ENCODE measurements around the gene MUC4.
"Not testable (repeated sequence)": the region's sequence is repeated elsewhere in the genome, so short reads cannot be mapped to it uniquely, and the experiment has no call there.

MUC4 gene

DNA sequence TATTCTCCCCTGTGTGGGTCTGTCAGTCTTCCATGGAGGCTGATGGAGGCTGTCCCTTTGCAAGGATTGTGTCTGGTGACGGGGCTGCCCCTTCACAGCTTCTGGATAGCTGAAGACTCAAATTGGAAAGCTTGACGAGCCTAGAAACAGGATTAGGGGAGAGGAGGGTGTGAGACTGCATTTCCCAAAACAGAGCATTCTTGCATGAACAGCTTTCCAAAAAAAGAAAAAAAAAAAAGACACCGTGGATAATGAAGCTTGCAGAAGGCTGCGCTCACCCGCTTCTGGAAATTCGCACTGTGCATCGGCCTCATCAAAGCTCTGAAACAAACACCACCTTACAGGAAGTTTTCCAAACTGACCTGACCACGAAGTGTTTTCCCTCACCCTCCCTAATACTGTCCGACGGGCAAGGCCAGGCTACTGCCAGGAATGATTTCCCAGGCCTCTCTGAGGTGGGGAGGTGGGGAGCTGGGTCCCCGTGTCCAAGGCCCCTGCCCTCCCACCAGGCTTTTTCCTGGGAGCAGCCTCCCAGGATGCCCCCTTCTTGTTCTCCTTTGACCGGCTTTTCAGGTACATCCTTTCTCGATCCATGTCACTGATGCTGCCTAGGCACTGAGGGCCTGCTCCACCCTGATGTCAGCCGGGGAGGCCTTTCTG, 24.9 kb upstream of the MUC4 start:
- no peak for DNase-seq

- DNase-seq, result no peak
Measured at GRCh38 chr3:195835791-195836190, 24.1 kb upstream of the MUC4 start.

DNA sequence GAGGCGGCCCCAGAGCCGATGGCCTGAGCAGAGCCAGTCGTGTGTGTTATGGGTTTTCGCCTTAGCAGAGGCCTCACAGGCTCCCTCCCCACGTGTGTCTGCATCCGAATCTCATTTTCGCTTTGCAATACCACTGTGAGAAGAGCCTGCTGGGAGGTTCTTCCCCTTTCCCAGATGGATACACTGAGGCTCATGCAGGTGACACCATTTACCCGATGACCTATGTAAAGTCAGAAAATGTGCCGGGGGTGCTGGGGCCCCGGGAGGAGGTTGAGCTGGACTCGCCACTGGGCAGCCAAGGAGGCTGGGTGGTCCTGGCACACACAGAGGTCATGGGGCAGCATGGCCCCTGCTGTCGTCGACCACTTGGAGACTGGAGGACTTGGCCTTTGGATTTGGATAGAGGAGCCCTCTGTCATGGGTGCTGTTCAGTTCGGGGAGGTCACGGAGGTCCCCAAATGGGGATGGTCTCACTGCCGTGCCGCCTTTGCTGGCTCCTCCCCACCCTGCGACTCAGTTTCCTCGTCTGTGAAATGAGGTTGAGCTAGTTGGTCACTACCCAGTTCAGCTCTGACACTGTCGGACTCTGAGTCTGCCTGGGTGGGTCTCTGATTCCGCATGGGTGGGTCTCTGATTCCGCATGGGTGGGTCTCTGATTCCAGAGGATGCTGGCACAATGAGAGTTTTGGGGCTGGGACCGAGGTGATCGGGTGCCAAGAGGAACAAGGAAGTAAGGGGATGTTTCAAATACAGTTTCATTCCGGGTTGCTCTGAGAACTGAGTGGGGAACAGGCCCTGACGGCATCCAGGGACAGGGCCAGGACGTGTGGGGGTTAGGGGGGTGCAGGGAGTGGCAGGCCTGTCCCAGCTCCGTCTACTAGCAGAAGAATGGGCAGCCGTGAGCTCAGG, 23.2 kb upstream of the MUC4 start:
- no peak for DNase-seq

DNA sequence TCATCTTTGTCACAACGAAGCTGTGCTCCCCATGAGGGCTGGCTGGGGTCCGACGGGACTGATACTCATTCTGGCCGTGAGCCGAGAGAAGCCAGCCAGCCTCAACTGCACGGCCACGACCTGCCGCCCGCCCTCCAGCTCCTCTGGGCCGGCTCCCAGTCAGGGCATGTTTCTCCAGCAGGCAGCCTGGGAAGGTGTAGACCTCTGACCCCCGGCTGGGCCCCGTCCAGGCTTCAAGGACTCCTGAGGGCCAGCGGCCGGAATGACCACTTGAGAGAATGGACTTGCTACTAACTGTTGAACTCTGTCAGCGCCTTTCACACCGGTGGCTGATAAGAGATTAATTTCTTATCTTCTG, 18.1 kb upstream of the MUC4 start:
- no peak for DNase-seq

DNA sequence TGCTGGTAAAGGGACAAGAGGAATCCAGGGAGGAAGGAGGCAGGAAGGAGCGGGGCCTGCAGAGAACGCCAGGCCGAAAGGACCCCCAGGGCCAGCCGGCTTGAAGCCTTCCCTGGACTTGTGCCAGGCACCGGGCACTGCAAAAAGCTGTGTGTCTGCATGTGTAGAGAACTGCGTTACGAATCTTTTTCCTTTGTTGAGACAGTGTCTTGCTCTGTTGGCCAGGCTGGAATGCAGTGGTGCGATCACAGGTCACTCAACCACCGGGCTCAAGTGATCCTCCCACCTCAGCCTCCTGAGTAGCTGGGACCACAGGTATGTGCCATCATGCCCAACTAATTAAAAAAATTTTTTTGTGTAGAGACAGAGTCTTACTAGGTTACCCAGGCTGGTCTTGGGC, 17.0 kb upstream of the MUC4 start:
- no peak for DNase-seq

- DNase-seq, result no peak
Measured at GRCh38 chr3:195825857-195826804, 14.4 kb upstream of the MUC4 start.

DNA sequence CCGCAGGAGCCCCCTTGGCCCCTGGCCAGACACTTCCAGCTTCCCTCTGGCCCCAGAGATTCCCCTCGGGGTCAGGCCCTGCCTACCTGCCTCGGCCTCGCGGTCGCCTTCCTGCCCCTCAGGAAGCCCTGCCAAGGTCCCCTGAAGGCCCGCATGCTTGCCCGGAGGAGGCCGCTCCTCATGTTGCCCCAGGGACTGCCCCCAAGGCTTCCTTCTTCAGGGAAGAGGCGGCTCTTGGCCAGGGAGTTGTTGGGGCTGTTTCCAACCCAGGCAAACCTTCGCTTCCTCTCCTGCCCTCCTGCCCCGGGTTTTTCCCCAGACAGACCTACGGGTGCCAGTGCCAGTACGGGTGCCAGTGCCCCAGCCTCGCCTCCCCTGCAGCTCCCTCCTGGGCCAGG, 13.5 kb upstream of the MUC4 start:
- DNase-seq, result no peak

- DNase-seq, result not testable (repeated sequence)
Measured at GRCh38 chr3:195824425-195825190, 12.9 kb upstream of the MUC4 start.

- DNase-seq, result no peak
Measured at GRCh38 chr3:195823999-195824398, 12.3 kb upstream of the MUC4 start.

DNA sequence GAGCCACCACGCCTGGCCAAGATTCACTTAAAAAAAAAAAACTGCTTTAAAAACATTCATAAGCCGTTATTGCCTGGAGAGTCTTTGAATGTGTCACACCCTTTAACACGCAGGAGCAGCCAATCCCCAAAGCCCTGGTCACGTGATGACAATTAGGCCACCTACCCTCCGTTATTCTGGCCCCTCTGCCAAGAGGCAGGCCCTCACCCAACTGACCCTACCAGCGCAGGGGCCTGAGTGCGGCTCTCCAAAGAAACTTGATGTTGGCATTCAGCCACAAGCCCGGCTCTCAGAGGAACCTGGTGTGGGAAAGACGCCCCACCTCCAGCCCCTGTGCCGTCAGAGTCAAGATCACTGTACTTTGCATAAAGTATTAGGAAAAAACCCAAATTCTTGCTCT, 11.6 kb upstream of the MUC4 start:
- no peak for DNase-seq

- DNase-seq, result no peak
Measured at GRCh38 chr3:195822131-195822696, 10.5 kb upstream of the MUC4 start.

- no peak for DNase-seq
Measured at GRCh38 chr3:195821403-195822130, 9.8 kb upstream of the MUC4 start.

- DNase-seq, result no peak
Measured at GRCh38 chr3:195820901-195821300, 9.2 kb upstream of the MUC4 start.

GRCh38 chr3:195820186-195820585, 8.5 kb upstream of the MUC4 start:
- no peak for DNase-seq

- DNase-seq, result no peak
Measured at GRCh38 chr3:195818301-195818700, 6.6 kb upstream of the MUC4 start.

GRCh38 chr3:195817578-195818135, 5.9 kb upstream of the MUC4 start:
- DNase-seq, result no peak

DNA sequence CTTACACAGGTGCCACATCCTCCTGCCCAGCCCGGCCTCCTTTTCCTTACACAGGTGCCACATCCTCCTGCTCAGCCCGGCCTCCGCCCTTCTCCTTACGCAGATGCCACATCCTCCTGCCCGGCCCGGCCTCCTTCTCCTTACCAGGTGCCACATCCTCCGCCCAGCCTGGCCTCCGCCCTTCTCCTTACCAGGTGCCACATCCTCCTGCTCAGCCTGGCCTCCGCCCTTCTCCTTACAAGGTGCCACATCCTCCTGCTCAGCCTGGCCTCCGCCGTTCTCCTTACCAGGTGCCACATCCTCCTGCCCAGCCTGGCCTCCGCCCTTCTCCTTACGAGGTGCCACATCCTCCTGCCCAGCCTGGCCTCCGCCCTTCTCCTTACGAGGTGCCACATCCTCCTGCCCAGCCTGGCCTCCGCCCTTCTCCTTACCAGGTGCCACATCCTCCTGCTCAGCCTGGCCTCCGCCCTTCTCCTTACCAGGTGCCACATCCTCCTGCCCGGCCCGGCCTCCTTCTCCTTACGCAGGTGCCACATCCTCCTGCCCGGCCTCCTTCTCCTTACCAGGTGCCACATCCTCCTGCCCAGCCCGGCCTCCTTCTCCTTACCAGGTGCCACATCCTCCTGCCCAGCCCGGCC, 4.7 kb upstream of the MUC4 start:
- not testable (repeated sequence) for DNase-seq

DNA sequence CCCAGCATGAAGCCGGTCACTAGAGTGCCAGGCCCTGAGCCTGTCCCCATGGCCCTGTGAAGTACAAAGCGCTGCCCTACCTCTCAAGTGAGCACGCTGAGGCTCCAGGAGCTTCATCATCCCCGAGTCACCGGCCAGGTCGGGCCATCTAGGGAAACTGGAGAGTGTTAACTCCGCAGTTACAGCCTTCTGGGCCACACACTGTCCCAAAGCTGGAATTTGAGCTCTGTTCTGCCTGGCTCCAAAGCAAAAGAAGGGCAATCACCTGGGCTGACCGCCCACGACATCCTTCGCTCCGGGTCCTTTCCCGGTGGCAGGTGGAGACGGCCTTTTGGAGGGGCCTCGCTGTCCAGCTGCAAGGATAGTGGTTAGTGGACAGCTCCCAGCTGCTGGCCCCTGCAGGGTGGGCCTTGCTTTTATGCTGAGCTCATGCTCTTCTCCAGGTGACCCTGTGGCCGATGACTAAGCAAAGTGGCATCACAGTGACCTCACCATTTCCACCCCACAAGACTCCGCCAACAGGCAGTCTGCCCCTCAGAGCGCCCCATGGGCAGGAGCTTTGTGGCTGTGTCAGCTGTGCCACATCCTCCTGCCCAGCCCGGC, 3.5 kb upstream of the MUC4 start:
- DNase-seq, result no peak

DNA sequence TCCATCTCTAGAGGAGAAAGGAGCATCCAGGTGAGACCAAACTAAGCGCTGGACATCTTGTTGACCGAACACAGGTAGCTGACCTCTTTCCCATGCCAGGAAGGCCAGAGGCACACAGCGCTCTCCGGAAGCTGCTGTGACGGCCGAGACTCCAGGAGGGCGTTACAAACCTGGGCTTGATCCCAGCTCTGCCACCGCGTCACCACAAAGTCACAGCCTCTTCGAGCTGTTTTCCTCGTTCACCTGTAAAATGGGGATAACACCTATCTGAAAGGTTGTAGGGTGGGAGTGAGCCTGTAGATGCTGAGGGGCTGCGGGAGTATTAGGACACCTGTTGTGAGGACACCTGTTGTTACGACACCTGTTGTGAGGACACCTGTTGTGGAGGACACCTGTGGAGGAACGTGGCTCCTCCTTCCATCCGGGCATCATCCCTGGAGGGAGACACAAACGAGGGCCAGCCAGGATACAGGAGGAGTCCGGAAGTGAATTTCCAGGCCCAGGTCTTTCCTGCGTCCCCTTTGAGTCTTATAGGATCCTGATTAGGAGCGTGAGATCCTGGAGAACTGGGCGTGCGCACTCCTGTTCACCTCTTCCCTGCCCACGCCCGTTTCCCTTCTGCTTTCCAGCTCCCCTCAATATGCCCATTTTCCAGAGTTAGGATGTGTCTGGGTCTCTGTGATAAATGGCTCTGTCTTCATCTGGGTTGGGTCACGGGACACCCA, 2.3 kb upstream of the MUC4 start:
- DNase-seq, result no peak
